ENCODE data around the gene PGA3.
"Not testable (repeated sequence)": the region's sequence is repeated elsewhere in the genome, so short reads cannot be mapped to it uniquely, and the experiment has no call there.

PGA3 gene

DNA sequence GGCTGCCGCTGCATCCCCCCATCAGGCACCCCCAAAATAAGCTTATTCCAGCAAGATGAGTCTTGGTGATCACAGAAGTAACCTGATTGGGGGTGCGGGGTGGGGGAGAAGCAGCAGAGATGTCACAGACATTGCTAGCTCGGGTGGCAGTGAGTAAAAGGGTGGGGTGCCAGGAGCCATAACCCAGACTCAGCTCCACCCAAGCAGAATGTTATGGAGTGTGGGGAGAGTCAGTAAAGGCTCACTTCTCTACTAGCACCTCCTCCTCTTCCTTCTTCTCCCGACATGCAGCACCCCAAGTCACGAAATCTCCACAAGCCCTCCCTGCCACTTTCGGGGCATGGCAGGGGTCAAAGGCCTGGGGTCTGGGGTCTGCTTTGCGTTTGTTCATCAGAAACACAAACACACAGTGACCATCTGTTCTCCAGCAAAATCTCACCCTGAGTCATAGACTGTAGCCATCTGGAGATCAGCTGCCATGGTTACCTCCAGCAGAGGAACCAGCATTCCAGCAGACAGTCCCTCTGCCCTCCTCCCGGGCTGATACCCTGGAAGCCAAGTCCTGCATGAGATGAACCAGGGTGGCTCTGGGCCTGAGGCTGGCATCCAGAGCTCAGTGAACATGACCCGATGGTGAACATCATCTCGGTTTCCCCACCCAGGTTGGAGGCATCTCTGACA is 42.1 kb downstream of the PGA3 start:
- not testable (repeated sequence) for H3K4me3 Mint-ChIP-seq; DNase-seq (ENCODE audit: low spot score in 2 of 2); H3K9me3 Mint-ChIP-seq; ATAC-seq; H3K27ac Mint-ChIP-seq; H3K4me1 Mint-ChIP-seq; H3K36me3 Mint-ChIP-seq

DNA sequence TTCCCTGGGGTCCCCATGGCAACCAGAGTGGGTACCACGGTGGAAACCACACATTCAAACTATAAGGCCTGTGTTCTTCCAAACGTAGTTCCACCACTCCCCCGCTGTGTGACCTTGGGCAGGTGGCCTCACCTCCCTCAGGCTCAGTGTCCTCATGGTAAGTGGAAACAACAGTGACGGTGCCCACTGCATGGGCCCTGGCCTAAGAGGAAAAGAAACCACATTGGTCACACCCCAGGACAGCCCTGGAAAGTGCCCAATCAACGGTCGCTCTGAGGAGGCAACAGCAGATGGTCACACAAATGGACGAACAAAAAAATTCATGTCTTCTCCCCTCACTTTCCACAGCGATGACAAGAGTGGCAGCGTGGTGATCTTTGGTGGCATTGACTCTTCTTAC is 44.8 kb downstream of the PGA3 start:
- H3K4me3 Mint-ChIP-seq; H3K27ac Mint-ChIP-seq; H3K4me1 Mint-ChIP-seq; DNase-seq (ENCODE audit: low spot score in 2 of 2); H3K36me3 Mint-ChIP-seq; ATAC-seq; H3K9me3 Mint-ChIP-seq: not testable (repeated sequence)

DNA sequence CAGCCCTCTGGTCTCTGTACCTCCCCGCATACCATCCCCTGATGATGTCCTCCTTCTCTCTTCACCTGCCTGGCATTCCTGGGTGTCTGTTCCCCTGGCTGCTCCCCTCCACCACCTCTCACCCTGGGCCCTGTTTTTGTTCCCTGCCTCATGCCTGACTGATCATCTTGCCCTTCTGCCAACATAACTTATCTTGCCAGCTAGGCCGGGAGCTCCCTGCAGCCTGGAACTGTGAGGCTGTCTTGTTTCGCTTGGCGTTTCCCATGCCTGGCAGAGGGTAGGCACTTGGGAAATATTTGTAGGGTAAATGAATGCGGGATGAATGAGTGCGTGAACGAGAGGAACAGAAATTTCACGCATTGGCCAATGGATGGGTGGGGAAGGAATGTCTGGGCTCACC is 45.9 kb downstream of the PGA3 start:
- H3K4me3 Mint-ChIP-seq, H3K4me1 Mint-ChIP-seq: not testable (repeated sequence)

DNA sequence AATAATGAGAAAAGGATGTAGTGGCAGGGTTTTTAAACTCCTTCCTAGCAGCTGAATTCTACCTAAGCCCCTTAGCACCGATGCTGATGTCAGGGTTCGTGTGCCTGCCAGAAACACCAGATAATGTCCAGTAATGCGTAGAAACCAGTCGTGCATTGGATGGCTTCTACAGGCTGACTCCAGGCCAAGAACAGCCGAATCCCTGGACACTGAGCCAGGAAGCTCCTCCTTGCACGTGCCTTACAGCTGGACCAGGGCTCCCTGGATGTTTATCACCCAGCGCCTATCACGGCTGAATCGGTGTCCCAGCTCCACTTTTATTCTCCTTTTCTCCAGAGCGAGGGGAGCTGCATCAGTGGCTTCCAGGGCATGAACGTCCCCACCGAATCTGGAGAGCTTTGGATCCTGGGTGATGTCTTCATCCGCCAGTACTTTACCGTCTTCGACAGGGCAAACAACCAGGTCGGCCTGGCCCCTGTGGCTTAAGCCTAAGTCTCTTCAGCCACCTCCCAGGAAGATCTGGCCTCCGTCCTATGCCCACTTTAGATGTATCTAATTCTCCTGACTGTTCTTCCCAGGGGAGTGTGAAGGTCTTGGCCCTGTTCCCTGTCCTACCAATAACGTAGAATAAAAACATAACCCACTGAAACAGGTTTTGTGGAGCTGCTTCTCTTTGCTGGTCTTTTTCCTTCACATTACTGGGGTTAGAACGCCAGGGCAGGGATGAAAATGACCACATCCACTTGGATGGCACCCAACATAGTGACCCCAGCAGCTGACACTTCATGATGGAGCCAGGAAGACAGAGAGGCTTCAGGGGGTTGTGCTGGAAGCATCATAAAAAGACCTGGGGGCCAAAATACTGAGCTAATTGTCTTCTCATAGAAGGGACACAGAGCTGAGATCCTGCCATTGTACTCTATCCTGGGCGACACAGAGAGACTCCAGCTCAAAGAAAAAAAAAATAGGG is 47.8 kb downstream of the PGA3 start:
- H3K27ac Mint-ChIP-seq; H3K4me3 Mint-ChIP-seq; H3K4me1 Mint-ChIP-seq; DNase-seq (ENCODE audit: low spot score in 2 of 2); ATAC-seq; H3K36me3 Mint-ChIP-seq; H3K9me3 Mint-ChIP-seq: not testable (repeated sequence)

More for the DNA sequence above, 45.9 kb downstream of the PGA3 start:
- H3K9me3 Mint-ChIP-seq; ATAC-seq; H3K27ac Mint-ChIP-seq; DNase-seq (ENCODE audit: low spot score in 2 of 2); H3K36me3 Mint-ChIP-seq: not testable (repeated sequence)

DNA sequence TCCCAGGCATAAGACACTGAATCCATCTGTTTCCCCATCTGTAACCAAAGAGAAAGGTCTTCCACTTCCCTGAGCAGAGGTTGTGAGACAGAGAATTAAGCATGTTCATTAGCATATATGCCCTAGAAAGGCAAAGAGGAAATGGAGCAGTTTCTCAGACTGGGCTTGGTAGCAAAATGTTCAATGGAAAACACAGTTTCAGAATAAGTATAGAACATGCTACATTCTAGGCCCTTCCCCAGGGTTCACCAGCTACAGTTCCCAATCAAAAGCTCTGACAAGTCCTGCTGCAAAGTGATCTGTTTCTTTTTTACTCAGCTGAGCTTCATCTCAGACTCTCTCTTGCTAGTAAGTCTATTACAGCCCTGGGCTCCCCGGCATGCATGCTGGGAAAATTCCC is 49.0 kb downstream of the PGA3 start:
- ATAC-seq; H3K9me3 Mint-ChIP-seq; H3K4me1 Mint-ChIP-seq; H3K27ac Mint-ChIP-seq; DNase-seq (ENCODE audit: low spot score in 2 of 2); H3K36me3 Mint-ChIP-seq; H3K4me3 Mint-ChIP-seq: not testable (repeated sequence)

DNA sequence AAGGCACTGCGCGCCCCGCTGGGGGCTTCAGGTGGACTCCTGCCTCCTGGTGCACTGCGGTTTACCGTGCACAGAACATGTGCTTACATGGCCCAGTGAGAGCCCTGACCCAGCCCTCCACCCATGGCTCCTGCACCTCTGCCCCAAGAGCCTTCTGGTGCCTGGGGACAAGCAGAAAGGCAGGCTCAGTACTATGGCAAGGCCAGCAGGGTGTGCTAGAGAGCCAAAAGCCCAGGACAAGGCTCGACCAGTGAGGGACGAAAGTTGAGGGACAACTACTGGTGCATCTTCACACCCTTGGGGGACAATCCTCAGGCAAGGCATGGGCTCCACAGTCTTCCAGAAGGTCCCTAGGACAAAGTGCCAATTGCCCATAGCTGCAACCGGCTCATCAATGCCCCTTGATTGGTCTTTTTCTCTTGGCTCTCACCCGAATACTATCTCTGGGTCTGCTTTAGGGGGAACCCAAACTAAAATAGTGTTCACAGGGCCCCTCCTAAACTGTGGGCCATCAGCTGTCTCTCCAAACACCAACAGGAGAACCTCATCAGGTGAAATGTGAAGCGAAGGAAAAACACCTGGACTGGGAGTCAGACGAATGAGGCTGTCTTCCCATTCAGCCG is 51.2 kb downstream of the PGA3 start:
- peak; percentile 57 to 86 for DNase-seq (ENCODE audit: low spot score in 2 of 2)

DNA sequence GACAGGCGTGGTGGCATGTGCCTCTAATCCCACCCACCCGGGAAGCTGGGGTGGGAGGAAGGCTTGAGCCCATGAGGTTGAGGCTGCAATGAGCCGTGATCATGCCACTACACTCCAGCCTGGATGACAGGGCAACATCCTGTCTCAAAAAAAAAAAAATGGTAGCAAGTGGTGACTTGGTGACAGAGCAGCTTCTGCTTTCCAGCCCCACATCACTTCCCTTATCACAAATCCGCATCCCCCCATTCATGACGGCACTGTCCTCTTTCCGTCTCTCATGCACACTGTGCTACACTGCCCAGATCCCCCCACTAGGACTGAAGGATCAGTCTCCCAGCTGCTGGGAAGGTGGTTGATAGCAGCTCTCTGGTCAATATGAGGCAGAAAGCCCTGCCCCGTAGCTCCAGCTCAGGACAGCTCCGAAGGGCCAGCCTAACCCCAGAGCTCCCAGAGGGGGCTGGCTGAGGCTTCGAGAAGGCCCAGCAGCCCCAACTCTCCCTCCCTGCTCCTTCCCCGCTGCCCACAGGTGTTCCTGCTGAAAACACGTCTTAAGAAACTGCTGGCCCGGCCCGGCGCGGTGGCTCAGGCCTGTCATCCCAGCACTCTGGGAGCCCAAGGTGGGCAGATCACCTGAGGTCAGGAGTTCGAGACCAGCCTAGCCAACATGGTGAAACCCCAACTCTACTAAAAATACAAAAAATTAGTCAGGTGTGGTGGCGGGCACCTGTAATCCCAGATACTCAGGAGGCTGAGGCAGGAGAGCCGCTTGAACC is 53.6 kb downstream of the PGA3 start:
- ATAC-seq: no peak
- Mint-ChIP-seq H3K9me3 (no peaks in the 10 kb centered on the region), H3K36me3 (no peaks in the 10 kb centered on the region)

More for the DNA sequence above, 51.2 kb downstream of the PGA3 start:
- no peaks in the 10 kb centered on the region for H3K9me3 Mint-ChIP-seq
- peak; percentile 84 for ATAC-seq
- no peaks in the 10 kb centered on the region for H3K36me3 Mint-ChIP-seq
- H3K4me1 Mint-ChIP-seq: peaks cover 7% of the 10 kb centered on the region
- no peak overlapping the region for H3K4me3 Mint-ChIP-seq
- H3K27ac Mint-ChIP-seq: no peak overlapping the region

DNA sequence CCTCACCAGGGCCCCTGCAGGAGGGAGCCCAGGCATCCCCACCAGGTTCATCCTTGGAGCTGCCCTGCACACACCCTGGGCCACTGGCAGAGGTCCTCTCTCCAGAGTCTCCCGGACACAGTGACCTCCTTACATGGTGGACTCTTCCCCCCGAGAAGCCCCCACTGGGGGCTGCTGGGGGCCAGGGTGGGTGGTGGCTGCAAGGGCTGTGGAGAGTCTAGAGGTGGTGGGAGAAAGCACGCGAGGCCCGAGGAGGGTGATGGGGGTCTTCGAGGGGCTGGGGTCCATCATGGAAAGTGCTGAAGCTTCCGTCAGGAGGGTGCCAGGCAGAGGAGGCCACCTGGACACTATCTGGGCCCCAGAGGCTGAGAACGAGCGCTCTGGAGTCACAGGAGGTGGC is 55.2 kb downstream of the PGA3 start:
- Mint-ChIP-seq H3K4me3 (no peak overlapping the region), H3K4me1 (peaks cover 7% of the 10 kb centered on the region), H3K36me3 (no peaks in the 10 kb centered on the region), H3K27ac (no peak overlapping the region), H3K9me3 (no peaks in the 10 kb centered on the region)
- DNase-seq (ENCODE audit: low spot score in 2 of 2) (no peak), ATAC-seq (no peak)

More for the DNA sequence above, 53.6 kb downstream of the PGA3 start:
- Mint-ChIP-seq H3K4me3 (no peak overlapping the region), H3K27ac (no peak overlapping the region), H3K4me1 (peaks cover 7% of the 10 kb centered on the region)
- DNase-seq (ENCODE audit: low spot score in 2 of 2): no peak

DNA sequence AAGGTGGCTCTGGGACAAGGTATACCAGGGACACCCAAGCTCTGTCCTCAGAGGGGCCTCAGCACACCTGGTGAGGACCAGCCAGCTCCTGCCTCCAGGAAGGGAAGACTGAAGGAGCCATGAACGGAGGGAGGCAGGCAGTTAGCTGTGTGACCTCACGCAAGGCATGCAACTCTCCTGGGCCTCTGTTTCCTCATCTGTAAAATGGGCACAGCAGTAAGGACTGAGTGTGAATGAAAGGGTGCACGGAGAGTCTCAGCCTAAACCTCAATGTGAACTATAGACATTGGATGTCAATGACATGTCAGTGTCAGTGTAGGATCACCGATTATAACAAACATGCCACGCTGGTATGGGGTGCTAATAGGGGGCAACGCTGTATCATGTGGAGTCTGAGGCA is 56.0 kb downstream of the PGA3 start:
- no peak overlapping the region for H3K27ac Mint-ChIP-seq
- H3K4me3 Mint-ChIP-seq: no peak overlapping the region
- peaks cover 5% of the 10 kb centered on the region for H3K4me1 Mint-ChIP-seq
- ATAC-seq (no peak), DNase-seq (ENCODE audit: low spot score in 2 of 2) (no peak)
- no peaks in the 10 kb centered on the region for H3K9me3 Mint-ChIP-seq
- H3K36me3 Mint-ChIP-seq: no peaks in the 10 kb centered on the region

Measured in stimulated activated effector memory CD8-positive, alpha-beta T cell treated with anti-CD3 and anti-CD28 coated beads, Interleukin-12 subunit alpha, Interleukin-12 subunit beta, amount 100 ng/mL, for 72 hours (primary cell).